GM12878 (cell line): ENCODE data around the gene CHCHD6. TPM values are rescaled to one million over a fixed set of nuclear protein-coding genes. Genes with fewer than 3 reads are reported as not detected.
A peak's percentile ranks its signal among the peaks of the same experiment; 100 is the strongest.

Source experiments
- ATAC-seq: fragments of 200-7000 bp; cut with Tn5 transposase; 3 replicates; pipeline ENCODE4 v1.9.1; 2020; ENCODE audit warnings: mild to moderate bottlenecking, moderate library complexity
- BruUV-seq: library from RNA; stranded (reverse); fragments of 400-500 nt; replicated peaks from 2 replicates; lab custom pipeline; 2021; lab: Mats Ljungman, UMichigan
- CTCF ChIA-PET: fragments of 300-600 bp; sonication (Branson Sonifier 250); formaldehyde crosslinking; extraction: SDS; loops from one replicate; lab custom pipeline; 2021; ENCODE audit warnings: inconsistent platforms; lab: Yijun Ruan, JAX
- POLR2A ChIA-PET: fragments of 350-600 bp; formaldehyde crosslinking; extraction: SDS; loops from one replicate; lab custom pipeline; 2021; ENCODE audit warnings: inconsistent platforms; lab: Charles Lee
- RAD21 ChIA-PET: fragments of 300-600 bp; sonication (Branson Sonifier 250); formaldehyde crosslinking; loops from one replicate; lab custom pipeline; 2023; ENCODE audit warnings: antibody characterized with exemption; ENCODE audit not compliant: unreplicated experiment; lab: Charles Lee
- SMC1A ChIA-PET: fragments of 300-600 bp; sonication (Branson Sonifier 250); formaldehyde crosslinking; loops from one replicate; lab custom pipeline; 2023; ENCODE audit not compliant: unreplicated experiment, uncharacterized antibody; lab: Charles Lee
- DNase-seq: peaks from one replicate; pipeline ENCODE4 v3.0.0-alpha.2; 2011; ENCODE audit warnings: low read depth, low spot score
- FAIRE-seq: peaks from 3 replicates; lab custom pipeline; 2011; peaks lifted over from hg19 to GRCh38; lab: Jason Lieb, UNC
- H2AFZ ChIP-seq: 2 replicates; pipeline ENCODE4 v1.6.0; 2011; ENCODE audit warnings: low read depth, low read length, control low read depth; ENCODE audit not compliant: control insufficient read depth
- H3K27ac ChIP-seq: 2 replicates; pipeline ENCODE4 v1.5.1; 2011; ENCODE audit warnings: control low read depth; ENCODE audit not compliant: control insufficient read depth, insufficient read depth
- H3K27me3 ChIP-seq, 2 experiments: replicated peaks in 1 of 2; 2 replicates each; pipeline versions ENCODE4 v1.6.0 to v1.6.1; 2011; ENCODE audit warnings: low read length in 1 of 2; ENCODE audit not compliant: control insufficient read depth in 2 of 2, insufficient read depth in 2 of 2
- H3K36me3 ChIP-seq, 2 experiments: 2 replicates each; pipeline ENCODE4 v1.5.1; 2011; ENCODE audit warnings: low read length in 1 of 2; ENCODE audit not compliant: control insufficient read depth in 2 of 2, insufficient read depth in 2 of 2
- H3K4me1 ChIP-seq: 2 replicates; pipeline ENCODE4 v1.6.1; 2011; ENCODE audit warnings: mild to moderate bottlenecking, low read length, moderate library complexity, mixed read lengths; ENCODE audit not compliant: control insufficient read depth, insufficient read depth
- H3K4me2 ChIP-seq: 2 replicates; pipeline ENCODE4 v1.6.0; 2011; ENCODE audit warnings: control low read depth; ENCODE audit not compliant: control insufficient read depth, insufficient read depth
- H3K4me3 ChIP-seq: fragments of 200-600 bp; sonication (generic); 2 replicates; pipeline ENCODE4 v1.5.1; 2016
- H3K79me2 ChIP-seq: 2 replicates; pipeline ENCODE4 v1.6.0; 2011; ENCODE audit warnings: low read length; ENCODE audit not compliant: control insufficient read depth, insufficient read depth
- H3K9ac ChIP-seq: 2 replicates; pipeline ENCODE4 v1.8.0; 2011; ENCODE audit warnings: low read length, control low read depth, mixed read lengths; ENCODE audit not compliant: control insufficient read depth, insufficient read depth
- H3K9me3 ChIP-seq: replicated peaks from 3 replicates; pipeline ENCODE4 v1.5.1; 2011; ENCODE audit warnings: mild to moderate bottlenecking, low read length; ENCODE audit not compliant: control insufficient read depth, insufficient read depth
- H4K20me1 ChIP-seq: 2 replicates; pipeline ENCODE4 v1.6.0; 2011; ENCODE audit not compliant: control insufficient read depth, insufficient read depth
- BCL11A ChIP-seq: IDR thresholded peaks from 2 replicates; pipeline ENCODE4 v1.6.1; 2011; ENCODE audit warnings: low read depth, low read length
- CEBPB ChIP-seq, 2 experiments: fragments of 150-350 bp in 1 of 2; IDR thresholded peaks; 2 replicates each; pipeline ENCODE4 v1.6.1; 2012 to 2014; ENCODE audit warnings: low read depth in 2 of 2, low read length in 2 of 2, borderline replicate concordance in 1 of 2, inconsistent platforms in 1 of 2
- MYB ChIP-seq: fragments of 150-350 bp; IDR thresholded peaks from 2 replicates; pipeline ENCODE4 v1.6.1; 2014; ENCODE audit warnings: mild to moderate bottlenecking, low read depth, low read length, borderline replicate concordance
- NFYB ChIP-seq: IDR thresholded peaks from 2 replicates; pipeline ENCODE4 v1.6.1; 2011; ENCODE audit warnings: low read depth, mild to moderate bottlenecking, low read length, improper control_type of control experiment, moderate library complexity; ENCODE audit not compliant: insufficient read depth
- NR2C1 ChIP-seq: fragments of 450-650 bp; IDR thresholded peaks from 2 replicates; pipeline ENCODE4 v1.6.1; 2017; ENCODE audit warnings: antibody characterized with exemption, mild to moderate bottlenecking, moderate library complexity
- RELA ChIP-seq: fragments of 450-650 bp; IDR thresholded peaks from 2 replicates; pipeline ENCODE4 v1.8.0; 2014; ENCODE audit warnings: borderline replicate concordance; ENCODE audit not compliant: partially characterized antibody
- TCF7 ChIP-seq: IDR thresholded peaks from 2 replicates; pipeline ENCODE4 v1.6.1; 2014; ENCODE audit warnings: antibody characterized with exemption, borderline replicate concordance
- ZBTB4 ChIP-seq: fragments of 450-650 bp; formaldehyde crosslinking; IDR thresholded peaks from 2 replicates; pipeline ENCODE4 v1.4.0; 2022; ENCODE audit warnings: mild to moderate bottlenecking, moderate library complexity
- ZNF207 ChIP-seq: fragments of 450-650 bp; IDR thresholded peaks from 2 replicates; pipeline ENCODE4 v1.6.1; 2014; ENCODE audit warnings: antibody characterized with exemption, mild to moderate bottlenecking, borderline replicate concordance
- ZSCAN29 ChIP-seq: fragments of 450-650 bp; IDR thresholded peaks from 2 replicates; pipeline ENCODE4 v1.6.1; 2017; ENCODE audit warnings: mild to moderate bottlenecking, moderate library complexity
- WGBS: methylation state at CpG from one replicate; pipeline ENCODE4 v1.1.6; 2016; ENCODE audit warnings: low lambda C conversion rate; ENCODE audit not compliant: insufficient replicate concordance, insufficient coverage; ENCODE audit errors: missing lambda C conversion rate; 5-methylcytosine and 5-hydroxymethylcytosine counted together
- in situ Hi-C: fragments of 300-500 bp; cut with MboI; formaldehyde crosslinking; loops from 9 replicates; pipeline ENCODE4 v1.14.3; 2018; ENCODE audit warnings: mixed read lengths
- intact Hi-C: fragments of 100-400 bp; cut with micrococcal nuclease; formaldehyde crosslinking; loops from one replicate; pipeline ENCODE4 v1.14.2; 2022; ENCODE audit not compliant: unreplicated experiment
- polyA plus RNA-seq, 11 experiments: library from polyadenylated mRNA; depleted of rRNA in 4 of 11; unstranded in 6 of 11; stranded (reverse) in 5 of 11; fragments of >200 nt; fragmentation: Nextera tagmentation in 4 of 11; fragmentation: Illumina TruSeq in 1 of 11; extraction: Ambion mirVana in 4 of 11; extraction: Trizol in 1 of 11; gene quantifications; 1 replicate in 1 of 11; 2 replicates in 10 of 11; pipeline versions ENCODE4 v1.2.1 to v1.2.3, GENCODE V29; 2011 to 2016; ENCODE audit warnings: inconsistent platforms in 2 of 11, missing spikeins in 2 of 11, low read depth in 1 of 11
- total RNA-seq, 4 experiments: library from RNA; depleted of rRNA in 3 of 4; stranded (reverse); fragments of >200 nt in 3 of 4; fragmentation: Illumina TruSeq in 1 of 4; extraction: Trizol in 1 of 4; gene quantifications; 2 replicates each; pipeline versions ENCODE4 v1.2.1 to v1.2.3, GENCODE V29; 2013 to 2021
- TF ChIP-seq, protein P1 (sequence below): IDR thresholded peaks from 2 replicates; pipeline ENCODE4 v1.6.1; 2012; ENCODE audit warnings: low read depth, low read length, improper control_type of control experiment
- TF ChIP-seq, protein P2 (sequence below): fragments of 450-650 bp; formaldehyde crosslinking; IDR thresholded peaks from 2 replicates; pipeline ENCODE4 v1.4.0; 2020; ENCODE audit warnings: mild to moderate bottlenecking, moderate library complexity
- TF ChIP-seq, protein P3 (sequence below): IDR thresholded peaks from 2 replicates; pipeline ENCODE4 v1.6.1; 2011; ENCODE audit warnings: low read depth, mild to moderate bottlenecking, low read length, moderate library complexity, borderline replicate concordance; ENCODE audit errors: extremely low read depth

Gene CHCHD6
- total and polyA plus RNA-seq, 10 of the 15 experiments (the other 5 are each of a cell fraction or from before 2014, with no cell fraction given): 2.7 to 16.7 (median 12.3) TPM

DNA sequence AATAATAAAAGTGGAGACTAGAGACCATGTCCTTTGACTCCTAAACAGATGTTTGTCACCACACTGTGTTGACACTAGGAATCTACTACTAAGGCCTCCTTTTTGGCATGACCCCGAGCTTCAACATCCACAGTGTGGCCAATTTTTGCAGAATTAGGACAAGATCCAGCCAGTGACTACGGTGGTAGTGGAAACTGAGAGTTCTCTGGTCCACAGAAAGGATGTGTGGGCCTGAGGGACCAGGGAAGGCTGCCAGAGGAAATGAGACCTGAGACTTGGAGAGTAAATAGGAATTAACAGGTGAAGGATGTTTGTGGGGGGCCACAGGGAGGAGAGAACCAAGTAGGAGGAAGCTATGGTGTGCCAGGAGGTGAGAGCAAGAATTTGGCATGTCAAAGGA, 122.7 kb downstream of the CHCHD6 start (continued):
- TF ChIP-seq ZNF207: no peak
- TF ChIP-seq BCL11A: no peak
- TF ChIP-seq MYB: no peak
- TF ChIP-seq, protein P1, sequence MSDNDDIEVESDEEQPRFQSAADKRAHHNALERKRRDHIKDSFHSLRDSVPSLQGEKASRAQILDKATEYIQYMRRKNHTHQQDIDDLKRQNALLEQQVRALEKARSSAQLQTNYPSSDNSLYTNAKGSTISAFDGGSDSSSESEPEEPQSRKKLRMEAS: no peak
- TF ChIP-seq RELA: no peak
- no peak for TF ChIP-seq TCF7

DNA sequence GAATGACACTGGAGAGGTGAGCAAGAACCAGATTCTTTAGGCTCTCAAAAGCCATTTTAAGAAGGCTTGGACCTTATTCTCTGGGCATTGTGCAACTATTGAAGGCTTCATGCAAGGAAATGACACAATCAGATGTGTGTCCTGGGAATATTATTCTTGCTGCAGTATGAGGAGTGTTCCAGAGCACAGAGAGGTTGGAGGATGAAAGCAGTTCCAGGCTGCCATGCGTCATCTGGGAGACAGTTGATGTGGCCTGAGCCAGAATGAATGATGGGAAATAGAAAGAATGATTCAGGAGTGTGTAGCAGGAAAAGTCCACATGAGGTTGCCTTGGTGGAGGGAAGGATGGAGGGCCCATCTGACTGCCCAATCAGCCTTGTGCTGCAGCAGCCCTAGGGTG, 123.1 kb downstream of the CHCHD6 start:
- ChIA-PET RAD21 (no interaction called here), POLR2A (no interaction called here), SMC1A (interaction anchor here (0.8 kb wide), 1 partner anchor 13 kb away, joined by 3 read pairs; no protein-coding TSS in a partner anchor), CTCF (interaction anchor here (1.0 kb wide), 1 partner anchor 17 kb away, joined by 3 read pairs; no protein-coding TSS in a partner anchor)
- DNase-seq: no peak
- FAIRE-seq: peak; percentile 7
- 100% methylated on average over 1 of the region's 1 CpG for WGBS
- in situ Hi-C loops: no loop called here
- H3K9me3 ChIP-seq: no peaks in the 10 kb centered on the region
- H3K4me3 ChIP-seq: no peak overlapping the region
- no peaks in the 10 kb centered on the region for H3K36me3 ChIP-seq
- no peak overlapping the region for H2AFZ ChIP-seq
- no peaks in the 10 kb centered on the region for H3K4me1 ChIP-seq
- ATAC-seq: no peak
- intact Hi-C loops: no loop called here
- no peaks in the 10 kb centered on the region for H3K79me2 ChIP-seq
- no peak overlapping the region for H3K9ac ChIP-seq
- H3K27ac ChIP-seq: no peak overlapping the region
- H3K4me2 ChIP-seq: no peak overlapping the region
- H4K20me1 ChIP-seq: no peaks in the 10 kb centered on the region
- no TSS peak for BruUV-seq
- no peaks in the 10 kb centered on the region for H3K27me3 ChIP-seq
- TF ChIP-seq, protein P2, sequence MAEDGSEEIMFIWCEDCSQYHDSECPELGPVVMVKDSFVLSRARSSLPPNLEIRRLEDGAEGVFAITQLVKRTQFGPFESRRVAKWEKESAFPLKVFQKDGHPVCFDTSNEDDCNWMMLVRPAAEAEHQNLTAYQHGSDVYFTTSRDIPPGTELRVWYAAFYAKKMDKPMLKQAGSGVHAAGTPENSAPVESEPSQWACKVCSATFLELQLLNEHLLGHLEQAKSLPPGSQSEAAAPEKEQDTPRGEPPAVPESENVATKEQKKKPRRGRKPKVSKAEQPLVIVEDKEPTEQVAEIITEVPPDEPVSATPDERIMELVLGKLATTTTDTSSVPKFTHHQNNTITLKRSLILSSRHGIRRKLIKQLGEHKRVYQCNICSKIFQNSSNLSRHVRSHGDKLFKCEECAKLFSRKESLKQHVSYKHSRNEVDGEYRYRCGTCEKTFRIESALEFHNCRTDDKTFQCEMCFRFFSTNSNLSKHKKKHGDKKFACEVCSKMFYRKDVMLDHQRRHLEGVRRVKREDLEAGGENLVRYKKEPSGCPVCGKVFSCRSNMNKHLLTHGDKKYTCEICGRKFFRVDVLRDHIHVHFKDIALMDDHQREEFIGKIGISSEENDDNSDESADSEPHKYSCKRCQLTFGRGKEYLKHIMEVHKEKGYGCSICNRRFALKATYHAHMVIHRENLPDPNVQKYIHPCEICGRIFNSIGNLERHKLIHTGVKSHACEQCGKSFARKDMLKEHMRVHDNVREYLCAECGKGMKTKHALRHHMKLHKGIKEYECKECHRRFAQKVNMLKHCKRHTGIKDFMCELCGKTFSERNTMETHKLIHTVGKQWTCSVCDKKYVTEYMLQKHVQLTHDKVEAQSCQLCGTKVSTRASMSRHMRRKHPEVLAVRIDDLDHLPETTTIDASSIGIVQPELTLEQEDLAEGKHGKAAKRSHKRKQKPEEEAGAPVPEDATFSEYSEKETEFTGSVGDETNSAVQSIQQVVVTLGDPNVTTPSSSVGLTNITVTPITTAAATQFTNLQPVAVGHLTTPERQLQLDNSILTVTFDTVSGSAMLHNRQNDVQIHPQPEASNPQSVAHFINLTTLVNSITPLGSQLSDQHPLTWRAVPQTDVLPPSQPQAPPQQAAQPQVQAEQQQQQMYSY (CRISPR knock-in tag): no peak
- no peak for TF ChIP-seq NR2C1
- no peak for TF ChIP-seq ZSCAN29
- TF ChIP-seq NFYB: no peak
- no peak for TF ChIP-seq ZBTB4
- TF ChIP-seq, protein P3, sequence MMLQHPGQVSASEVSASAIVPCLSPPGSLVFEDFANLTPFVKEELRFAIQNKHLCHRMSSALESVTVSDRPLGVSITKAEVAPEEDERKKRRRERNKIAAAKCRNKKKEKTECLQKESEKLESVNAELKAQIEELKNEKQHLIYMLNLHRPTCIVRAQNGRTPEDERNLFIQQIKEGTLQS: no peak
- no peak for TF ChIP-seq CEBPB (IDR thresholded peaks at IDR 0.05; ENCODE audit: borderline replicate concordance in 1 of 2, low read depth in 2 of 2, low read length in 2 of 2)
